ENCODE measurements around the gene SBK1. TPM values are rescaled to one million over a fixed set of nuclear protein-coding genes. Genes with fewer than 3 reads are reported as not detected.

SBK1 gene
- total and polyA plus RNA-seq, 2 of the 4 experiments (the other 2 are of a cell fraction), result under 0.01 to 0.05 TPM

DNA sequence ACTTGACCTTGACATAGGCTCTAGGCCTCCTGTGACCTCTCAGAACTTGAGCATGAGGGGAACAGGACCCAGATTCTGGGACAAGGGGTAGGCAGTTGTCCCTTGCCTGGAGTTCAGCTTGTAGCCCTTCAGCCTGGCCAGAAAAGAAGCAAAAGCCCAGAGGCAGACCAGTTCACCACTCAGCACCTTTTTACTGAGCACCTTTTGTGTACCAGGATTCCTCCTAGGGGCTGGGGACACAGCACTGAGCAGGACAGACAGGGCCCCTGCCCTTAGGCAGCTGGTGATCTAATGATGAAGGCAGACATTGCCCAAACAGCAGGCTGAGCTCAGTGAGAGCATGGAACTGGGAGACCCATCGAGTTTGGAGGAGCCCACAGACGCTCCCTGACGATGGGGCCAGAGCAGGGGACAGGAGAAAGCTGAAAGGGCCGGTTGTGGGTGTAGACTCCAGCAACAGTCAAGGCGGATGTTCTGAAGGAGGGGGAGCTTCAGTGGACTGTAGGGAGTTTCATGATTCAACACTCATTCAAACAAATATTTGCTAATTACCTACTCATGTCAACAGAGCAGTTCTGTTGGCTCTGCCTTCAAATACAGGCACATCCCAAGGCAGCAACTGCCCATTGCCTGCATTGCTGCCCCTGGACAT, 32.0 kb downstream of the SBK1 start:
- BruUV-seq (replicated peaks), result no TSS peak
- H3K18ac ChIP-seq (ENCODE audit: low read depth, low read length), result no peak overlapping the region
- ATAC-seq (ENCODE audit: low read depth), result no peak
- no peak overlapping the region for H2AK5ac ChIP-seq (ENCODE audit: low read depth, low read length)
- H4K5ac ChIP-seq (ENCODE audit: low read depth, low read length), result no peak overlapping the region
- no peaks in the 10 kb centered on the region for H3K9me1 ChIP-seq (ENCODE audit: insufficient read depth, low read length)
- CTCF ChIA-PET, result interaction anchor here (0.6 kb wide), 1 partner anchor 224 kb away, joined by 3 read pairs; no protein-coding TSS in a partner anchor
- H3K36me3 ChIP-seq (ENCODE audit: control insufficient read depth, insufficient read depth, low read length), result no peaks in the 10 kb centered on the region
- intact Hi-C loops (cut with micrococcal nuclease) (no loop called here), in situ Hi-C loops (cut with MboI; ENCODE audit: low sequenced_read_pairs) (loop anchor here (10.0 kb wide), 1 partner anchor 220 kb away; no protein-coding TSS in a partner anchor), dilution Hi-C loops (cut with HindIII; ENCODE audit: low sequenced_read_pairs, unreplicated experiment) (no loop called here)
- H3K4me2 ChIP-seq (ENCODE audit: low read depth, low read length), result no peak overlapping the region
- TF ChIP-seq, protein P1, sequence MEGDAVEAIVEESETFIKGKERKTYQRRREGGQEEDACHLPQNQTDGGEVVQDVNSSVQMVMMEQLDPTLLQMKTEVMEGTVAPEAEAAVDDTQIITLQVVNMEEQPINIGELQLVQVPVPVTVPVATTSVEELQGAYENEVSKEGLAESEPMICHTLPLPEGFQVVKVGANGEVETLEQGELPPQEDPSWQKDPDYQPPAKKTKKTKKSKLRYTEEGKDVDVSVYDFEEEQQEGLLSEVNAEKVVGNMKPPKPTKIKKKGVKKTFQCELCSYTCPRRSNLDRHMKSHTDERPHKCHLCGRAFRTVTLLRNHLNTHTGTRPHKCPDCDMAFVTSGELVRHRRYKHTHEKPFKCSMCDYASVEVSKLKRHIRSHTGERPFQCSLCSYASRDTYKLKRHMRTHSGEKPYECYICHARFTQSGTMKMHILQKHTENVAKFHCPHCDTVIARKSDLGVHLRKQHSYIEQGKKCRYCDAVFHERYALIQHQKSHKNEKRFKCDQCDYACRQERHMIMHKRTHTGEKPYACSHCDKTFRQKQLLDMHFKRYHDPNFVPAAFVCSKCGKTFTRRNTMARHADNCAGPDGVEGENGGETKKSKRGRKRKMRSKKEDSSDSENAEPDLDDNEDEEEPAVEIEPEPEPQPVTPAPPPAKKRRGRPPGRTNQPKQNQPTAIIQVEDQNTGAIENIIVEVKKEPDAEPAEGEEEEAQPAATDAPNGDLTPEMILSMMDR (conservative IDR thresholded peaks at IDR 0.05; ENCODE audit: low read depth, low read length), result no peak
- no peak for TF ChIP-seq NFE2L2 (IDR thresholded peaks at IDR 0.05; ENCODE audit: low read depth, low read length)
- no peak overlapping the region for H3K56ac ChIP-seq (ENCODE audit: extremely low read depth, insufficient read depth, low read length)
- H2AK9ac ChIP-seq (replicated peaks; ENCODE audit: low read depth, low read length, poor library complexity), result no peak overlapping the region
- no CpG with 5 or more reads among the region's 5 CpGs for WGBS, 2 experiments (ENCODE audit: extremely low coverage in 2 of 2, insufficient read length in 1 of 2)
- no peaks in the 10 kb centered on the region for H3K79me1 ChIP-seq (ENCODE audit: low read depth in 1 of 2, low read length in 2 of 2)
- H2AFZ ChIP-seq (replicated peaks; ENCODE audit: low read length, poor library complexity), result peak overlapping the region; percentile 56
- no peak overlapping the region for H2BK20ac ChIP-seq (ENCODE audit: low read depth, low read length)
- POLR2A ChIA-PET (ENCODE audit: unreplicated experiment), result no interaction called here
- no peak overlapping the region for H3K4me3 ChIP-seq (ENCODE audit: insufficient read depth, low read depth, low read length)
- H4K8ac ChIP-seq (ENCODE audit: low read depth in 2 of 2, low read length in 2 of 2), result no peak overlapping the region
- no peak overlapping the region for H2BK15ac ChIP-seq (ENCODE audit: low read depth, low read length)
- H3K14ac ChIP-seq (replicated peaks; ENCODE audit: low read depth, low read length), result 0 out of 2 replicates have a peak overlapping the region, but pooled peaks have one; percentile 22
- no peak overlapping the region for H4K91ac ChIP-seq (ENCODE audit: insufficient read depth, low read depth, low read length)
- no peaks in the 10 kb centered on the region for H3K4me1 ChIP-seq (ENCODE audit: control insufficient read depth, insufficient read depth, low read length)
- H3K27ac ChIP-seq (ENCODE audit: insufficient read depth, low read length), result no peak overlapping the region
- no peak overlapping the region for H3K23ac ChIP-seq (ENCODE audit: low read depth, low read length)
- H3K9me3 ChIP-seq (ENCODE audit: control insufficient read depth, insufficient read depth, low read length), result no peaks in the 10 kb centered on the region
- H3K4ac ChIP-seq (ENCODE audit: low read depth, low read length), result no peak overlapping the region
- no peaks in the 10 kb centered on the region; the same call in 1 of the 2 replicates for H3K27me3 ChIP-seq (ENCODE audit: control insufficient read depth, insufficient read depth, low read length)
- no peaks in the 10 kb centered on the region for H4K20me1 ChIP-seq (ENCODE audit: insufficient read depth, low read length)
- no peak overlapping the region for H2BK120ac ChIP-seq (ENCODE audit: low read depth, low read length)
- DNase-seq, result no peak
- H3K9ac ChIP-seq (ENCODE audit: low read depth, low read length), result no peak overlapping the region
- no peak overlapping the region for H2BK5ac ChIP-seq (ENCODE audit: low read depth, low read length, poor library complexity, severe bottlenecking)

All from IMR-90 (cell line).